ENCODE results near the gene MED17.
"Not testable (repeated sequence)": the region's sequence is repeated elsewhere in the genome, so short reads cannot be mapped to it uniquely, and the experiment has no call there.

MED17 gene, protein sequence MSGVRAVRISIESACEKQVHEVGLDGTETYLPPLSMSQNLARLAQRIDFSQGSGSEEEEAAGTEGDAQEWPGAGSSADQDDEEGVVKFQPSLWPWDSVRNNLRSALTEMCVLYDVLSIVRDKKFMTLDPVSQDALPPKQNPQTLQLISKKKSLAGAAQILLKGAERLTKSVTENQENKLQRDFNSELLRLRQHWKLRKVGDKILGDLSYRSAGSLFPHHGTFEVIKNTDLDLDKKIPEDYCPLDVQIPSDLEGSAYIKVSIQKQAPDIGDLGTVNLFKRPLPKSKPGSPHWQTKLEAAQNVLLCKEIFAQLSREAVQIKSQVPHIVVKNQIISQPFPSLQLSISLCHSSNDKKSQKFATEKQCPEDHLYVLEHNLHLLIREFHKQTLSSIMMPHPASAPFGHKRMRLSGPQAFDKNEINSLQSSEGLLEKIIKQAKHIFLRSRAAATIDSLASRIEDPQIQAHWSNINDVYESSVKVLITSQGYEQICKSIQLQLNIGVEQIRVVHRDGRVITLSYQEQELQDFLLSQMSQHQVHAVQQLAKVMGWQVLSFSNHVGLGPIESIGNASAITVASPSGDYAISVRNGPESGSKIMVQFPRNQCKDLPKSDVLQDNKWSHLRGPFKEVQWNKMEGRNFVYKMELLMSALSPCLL

DNA sequence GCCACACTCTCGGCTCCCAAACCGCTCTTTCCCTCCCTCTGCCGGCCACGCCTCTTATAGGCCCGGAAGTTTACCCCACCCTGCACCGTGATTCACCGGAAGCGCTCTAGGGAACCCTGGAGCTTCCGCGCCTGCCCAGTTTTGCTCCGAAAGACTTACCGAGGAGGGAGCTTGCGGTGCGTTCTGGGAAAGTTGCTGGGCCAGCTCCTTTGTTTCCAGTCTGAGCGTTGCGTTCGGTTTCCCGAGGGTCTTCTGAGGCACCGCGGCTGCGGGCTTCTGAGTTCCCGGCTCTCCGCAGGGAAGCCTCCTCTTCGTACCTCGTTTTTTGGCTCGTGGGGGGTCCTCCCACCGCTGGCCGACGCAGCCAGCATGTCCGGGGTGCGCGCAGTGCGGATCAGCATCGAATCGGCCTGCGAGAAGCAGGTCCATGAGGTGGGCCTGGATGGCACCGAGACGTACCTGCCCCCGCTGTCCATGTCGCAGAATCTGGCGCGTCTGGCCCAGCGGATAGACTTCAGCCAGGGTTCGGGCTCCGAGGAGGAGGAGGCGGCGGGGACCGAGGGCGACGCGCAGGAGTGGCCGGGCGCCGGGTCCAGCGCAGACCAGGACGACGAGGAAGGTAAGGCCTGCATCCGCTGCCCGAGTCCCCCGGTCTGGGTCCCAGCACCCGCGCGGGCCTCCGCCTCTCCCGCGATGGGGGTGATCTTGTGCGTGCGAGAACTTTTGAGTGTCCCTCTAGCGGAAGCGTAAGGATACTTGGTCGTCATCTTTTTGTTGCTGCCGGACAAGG, at the start of gene MED17:
TSS of gene MED17 (plus strand) at position 138 of the 790 bp plus-strand sequence. CDS start at position 370, 232 bp downstream.
- DNase-seq = peak; percentile 95

DNA sequence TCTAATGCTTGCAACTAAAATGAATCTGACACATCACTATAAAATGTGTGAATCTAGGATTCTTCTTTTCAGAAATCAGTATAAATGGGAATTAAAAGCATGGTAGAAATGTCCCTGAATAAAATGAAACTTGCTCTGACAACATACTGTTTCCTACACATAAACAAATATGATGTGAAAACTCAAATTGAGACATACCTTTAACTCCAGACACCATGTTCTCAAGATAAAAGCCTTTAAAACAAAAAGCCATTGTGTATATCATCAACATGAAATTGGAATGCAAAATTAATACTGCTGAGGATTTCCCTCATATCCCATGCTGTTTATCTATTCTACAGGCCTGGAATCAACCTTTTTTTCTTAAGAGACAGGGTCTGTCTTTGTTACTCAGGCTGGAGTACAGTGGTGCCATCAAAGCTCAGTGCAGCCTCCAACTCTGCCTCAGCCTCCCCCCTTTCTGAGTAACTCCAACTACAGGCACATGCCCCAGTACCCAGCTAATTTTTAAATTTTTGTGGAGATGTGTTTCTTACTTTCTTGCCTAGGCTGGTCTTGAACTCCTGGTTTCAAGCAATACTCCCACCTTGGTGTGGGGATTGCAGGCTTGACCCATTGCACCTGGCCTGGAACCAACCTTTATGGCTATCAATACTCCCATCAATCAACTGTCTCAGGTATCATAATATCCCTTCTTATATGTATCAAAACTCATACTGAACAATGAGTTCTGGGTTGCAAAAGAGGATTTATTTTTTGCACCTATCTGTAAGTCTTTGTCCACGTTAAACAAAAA, 49.5 kb upstream of the MED17 start:
- DNase-seq = no peak

DNA sequence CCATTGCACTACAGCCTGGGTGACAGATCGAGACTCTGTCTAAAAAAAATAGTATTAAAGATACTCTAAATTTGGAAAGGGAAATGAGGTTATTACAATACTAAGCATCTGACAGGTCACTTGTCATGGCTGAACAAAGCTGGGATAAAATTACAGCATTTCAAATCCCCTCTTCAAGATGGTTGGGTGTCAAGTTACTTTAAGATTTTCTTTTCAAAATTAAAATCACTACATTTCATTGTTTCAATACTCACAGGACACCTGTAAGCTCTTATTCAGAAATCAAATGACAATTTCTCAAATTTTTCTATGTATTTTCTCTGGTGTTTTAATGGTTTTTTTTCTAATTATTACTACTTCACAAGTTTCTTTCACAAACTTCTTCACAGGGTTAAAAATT, 48.5 kb upstream of the MED17 start:
- DNase-seq = no peak

DNA sequence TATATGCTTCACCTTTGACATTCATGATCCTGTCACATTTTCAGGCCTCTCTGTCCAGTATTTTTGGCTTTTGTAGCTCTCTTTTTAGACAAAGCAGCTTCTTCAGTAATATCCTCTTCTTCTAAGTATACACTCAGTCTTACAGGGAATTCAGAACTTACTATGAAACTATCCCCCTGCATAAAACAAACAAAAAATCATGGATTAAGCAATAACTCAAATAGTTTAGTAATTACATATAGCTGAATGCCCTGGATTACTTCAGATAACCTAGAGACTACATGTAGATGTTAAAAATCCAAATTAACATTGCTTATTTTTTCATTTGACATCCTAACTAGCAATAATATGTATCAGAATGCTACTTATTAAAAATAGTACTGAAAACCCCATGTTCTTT, 48.0 kb upstream of the MED17 start:
- DNase-seq = peak; percentile 47

DNA sequence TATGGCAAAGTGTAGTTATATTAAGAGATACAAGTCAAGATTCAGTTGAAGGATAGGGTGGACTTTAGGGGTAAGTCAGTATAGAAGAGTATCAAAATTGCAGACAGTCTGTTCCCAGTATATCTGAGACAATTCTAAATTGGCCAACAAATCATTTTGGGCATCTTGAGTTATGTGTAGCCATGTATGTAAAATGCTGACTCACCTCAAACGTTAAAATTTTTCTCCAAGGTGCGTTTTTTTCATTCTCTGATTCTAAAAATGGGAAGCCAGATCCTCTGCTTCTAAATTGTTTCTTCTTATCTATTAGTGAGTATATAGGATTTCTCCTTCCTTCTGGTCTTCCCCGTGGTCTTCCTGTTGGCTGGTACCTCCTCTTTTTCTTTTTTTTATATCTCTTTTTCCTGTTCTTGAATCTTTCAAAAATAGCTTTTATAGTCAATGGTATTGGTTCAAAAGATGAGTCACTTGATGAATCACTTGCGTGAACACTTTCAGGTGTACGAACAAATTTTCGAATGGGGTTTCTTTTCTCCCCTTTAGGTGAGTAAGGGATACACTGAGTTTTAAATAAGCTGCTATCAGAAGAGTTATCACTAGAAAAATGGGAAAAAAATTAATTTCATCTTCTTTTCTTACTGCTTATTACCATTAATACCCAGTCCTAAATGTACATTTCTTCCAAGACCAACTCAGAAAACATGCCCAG, 46.0 kb upstream of the MED17 start:
- peak; percentile 36 for DNase-seq

DNA sequence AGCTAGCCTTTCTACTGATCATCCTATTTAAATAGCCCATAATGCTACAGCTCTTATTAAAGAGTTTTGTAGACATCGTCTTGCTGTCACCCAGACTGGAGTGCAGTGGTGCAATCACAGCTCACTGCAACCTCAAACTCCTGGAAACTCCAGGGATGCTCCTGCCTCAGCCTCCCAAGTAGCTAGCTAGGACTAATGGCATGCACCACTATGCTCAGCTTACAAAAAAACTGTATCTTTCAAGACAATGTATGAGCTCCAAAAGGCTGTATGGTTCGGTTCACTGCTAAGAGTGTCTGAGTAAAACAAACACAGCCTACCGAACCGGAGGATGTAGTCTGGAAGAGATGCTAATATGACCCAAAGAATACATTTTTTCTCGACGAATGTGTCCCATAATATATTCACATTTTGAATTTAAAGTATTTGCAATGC, 45.4 kb upstream of the MED17 start:
- DNase-seq = peak; percentile 41

DNA sequence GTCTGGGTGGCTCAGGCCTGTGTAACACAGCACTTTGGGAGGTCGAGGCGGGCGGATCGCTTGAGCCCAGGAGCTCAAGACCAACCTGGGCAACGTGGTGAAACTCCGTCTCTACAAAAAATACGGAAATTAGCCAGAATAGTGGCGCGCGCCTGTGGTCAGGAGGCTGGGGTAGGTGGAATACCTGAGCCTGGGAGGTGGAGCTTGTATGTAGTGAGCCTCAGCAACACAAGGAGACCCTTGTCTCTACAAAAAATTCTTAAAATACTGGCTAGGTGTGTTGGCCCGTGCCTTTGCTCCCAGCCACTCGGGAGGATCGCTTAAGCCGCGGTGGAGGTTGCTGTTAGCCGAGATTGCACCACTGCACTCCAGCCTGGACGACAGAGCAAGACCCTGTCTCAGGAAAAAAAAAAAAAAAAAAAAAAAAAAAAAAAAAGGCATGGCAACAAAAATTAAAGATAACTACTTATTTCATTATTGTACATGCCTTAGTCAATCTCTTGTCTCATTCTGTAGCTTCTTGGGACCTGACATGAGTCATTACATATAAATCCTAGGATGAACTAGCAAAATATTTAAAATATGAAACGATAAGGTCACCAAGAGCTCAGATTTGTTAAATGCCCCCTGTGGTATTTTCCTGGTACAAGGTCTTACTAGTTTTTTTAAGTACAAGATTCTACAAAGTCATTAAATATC, 43.9 kb upstream of the MED17 start:
- peak; percentile 76 for DNase-seq

DNA sequence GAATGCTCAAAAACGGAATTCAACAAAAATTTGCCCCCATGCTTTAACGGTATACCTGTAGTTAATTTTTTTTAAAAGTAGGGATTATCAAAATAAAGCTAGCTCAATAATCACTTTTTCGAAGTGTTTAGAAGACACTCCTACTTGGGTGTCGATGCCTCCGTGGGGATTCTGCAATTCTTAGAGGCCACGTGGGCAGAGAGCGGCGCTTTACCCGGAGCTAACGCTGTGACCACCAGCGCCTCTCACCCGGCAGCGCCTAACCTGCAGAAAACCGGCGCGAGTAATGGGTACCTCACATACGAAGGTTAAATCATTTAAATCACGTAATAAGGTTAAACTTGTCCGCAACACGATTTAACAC, 43.4 kb upstream of the MED17 start:
- DNase-seq = peak; percentile 63

DNA sequence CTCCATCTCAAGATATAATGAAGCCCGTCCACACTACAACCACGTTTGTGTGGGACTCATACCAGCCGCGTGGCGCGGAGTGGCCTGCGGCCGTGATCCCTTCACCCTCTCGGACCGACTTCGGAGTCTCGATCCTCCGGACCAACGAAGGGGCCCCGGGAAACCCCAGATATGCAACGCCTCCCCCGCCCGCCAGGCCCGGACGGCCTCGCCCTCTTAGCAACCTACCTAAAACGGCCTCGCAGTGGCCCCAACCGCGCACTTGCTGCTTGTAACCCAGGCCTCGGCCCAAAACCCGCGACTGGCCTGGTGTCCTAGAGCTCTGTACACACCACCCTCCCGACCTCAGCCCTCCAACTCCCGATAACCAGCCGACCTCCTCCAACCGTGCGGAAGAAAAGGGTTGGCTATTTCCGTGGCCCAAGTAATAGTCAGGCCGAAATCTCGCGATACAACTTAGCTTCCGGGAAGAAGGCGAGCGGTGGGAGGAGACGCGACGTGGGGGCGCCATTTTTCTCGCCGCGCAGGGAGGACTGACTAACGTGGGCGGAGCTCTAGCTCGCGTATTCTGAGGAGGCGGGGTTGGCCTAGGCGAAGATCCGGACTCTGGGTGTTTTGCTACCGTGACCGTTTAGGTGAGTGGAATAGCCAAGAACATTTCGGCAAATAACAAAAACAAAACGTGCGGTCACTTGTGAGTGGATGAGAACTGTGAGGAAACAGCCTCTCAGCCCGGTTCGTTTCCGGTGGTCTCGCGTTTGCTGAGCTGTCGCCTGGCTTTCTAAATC, 42.8 kb upstream of the MED17 start, which contains the start of the genes C11orf54 and TAF1D:
TSS of gene C11orf54 (plus strand) at position 579 of the 788 bp plus-strand sequence. CDS start 5,722 bp downstream, outside the sequence.
TSS of gene TAF1D (minus strand) at position 402 of the 788 bp plus-strand sequence. CDS start 2,191 bp downstream, outside the sequence.
- DNase-seq = peak; percentile 98

DNA sequence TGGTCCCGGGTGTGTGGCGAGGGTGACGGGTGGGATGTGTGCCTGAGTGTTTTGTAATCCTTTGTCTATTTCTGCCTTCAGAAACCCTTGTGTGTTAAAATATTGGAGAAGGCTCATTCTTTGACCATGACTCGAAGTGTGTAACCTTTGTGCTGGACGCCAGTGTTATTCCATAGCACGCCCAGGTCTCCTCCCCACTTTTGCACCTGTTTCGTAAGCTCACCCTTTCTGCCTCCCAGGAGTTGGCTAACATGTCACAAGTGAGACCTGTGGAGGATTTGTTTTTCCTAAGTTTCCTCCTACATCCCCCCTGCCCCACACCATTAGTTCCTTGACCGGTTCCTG, 42.2 kb upstream of the MED17 start:
- no peak for DNase-seq

DNA sequence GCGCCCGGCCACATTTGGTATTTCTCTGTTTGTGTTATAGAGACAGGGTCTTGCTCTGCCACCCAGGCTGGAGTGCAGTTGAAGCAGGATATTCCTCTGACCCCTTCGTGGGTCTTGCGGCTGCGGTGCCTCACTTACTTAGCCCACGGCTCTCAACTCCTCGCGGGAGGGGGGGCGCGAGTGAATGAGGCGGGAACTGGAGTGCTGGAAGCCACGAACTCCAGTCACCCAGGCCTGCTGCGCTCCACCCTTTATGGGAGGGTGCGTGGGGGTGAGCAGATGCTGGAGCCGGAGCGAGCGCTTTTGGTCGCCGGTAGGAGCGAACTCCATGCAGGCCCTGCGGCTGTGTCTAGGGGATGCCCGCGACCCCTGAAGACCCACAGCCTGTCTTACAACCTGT, 40.8 kb upstream of the MED17 start:
- no peak for DNase-seq

DNA sequence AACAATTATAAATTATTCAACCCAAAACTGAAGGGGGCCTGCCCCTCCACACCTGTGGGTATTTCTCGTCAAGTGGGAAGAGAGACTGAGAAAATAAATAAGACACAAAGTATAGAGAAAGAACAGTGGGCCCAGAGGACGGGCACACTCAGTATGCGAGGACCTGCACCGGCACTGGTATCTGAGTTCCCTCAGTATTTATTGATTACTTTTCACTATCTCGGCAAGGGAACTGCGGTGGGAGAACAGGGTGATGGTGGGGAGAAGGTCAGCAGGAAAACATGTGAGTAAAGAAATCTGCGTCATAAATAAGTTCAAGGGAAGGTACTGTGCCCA, 39.4 kb upstream of the MED17 start:
- DNase-seq = no peak

DNA sequence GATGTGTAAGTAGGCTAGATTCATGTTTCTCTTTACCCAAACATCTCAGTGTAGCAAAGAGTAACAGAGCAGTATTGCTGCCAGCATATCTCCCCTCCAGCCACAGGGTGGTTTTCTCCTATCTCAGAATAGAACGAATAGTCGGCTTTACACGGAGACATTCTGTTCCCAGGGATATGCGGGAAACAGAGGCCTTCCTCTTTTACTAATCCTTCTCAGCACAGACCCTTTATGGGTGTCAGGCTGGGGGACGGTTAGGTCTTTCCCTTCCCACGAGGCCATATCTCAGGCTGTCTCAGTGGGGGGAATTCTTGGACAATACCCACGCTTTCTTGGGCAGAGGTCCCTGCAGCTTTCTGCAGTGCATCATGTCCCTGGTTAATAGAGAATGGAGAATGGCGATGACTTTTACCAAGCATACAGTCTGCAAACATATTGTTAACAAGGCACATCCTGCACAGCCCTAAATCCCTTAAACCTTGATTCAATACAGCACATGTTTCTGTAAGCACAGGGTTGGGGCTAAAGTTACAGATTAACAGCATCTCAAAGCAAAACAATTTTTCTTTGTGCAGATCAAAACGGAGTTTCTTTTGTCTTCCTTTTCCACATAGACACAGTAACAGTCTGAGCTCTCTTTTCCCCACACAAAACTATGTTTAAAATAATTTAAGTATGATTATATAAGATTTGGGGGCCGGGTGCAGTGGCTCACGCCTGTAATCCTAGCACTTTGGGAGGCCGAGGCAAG, 38.9 kb upstream of the MED17 start:
- DNase-seq = not testable (repeated sequence)

DNA sequence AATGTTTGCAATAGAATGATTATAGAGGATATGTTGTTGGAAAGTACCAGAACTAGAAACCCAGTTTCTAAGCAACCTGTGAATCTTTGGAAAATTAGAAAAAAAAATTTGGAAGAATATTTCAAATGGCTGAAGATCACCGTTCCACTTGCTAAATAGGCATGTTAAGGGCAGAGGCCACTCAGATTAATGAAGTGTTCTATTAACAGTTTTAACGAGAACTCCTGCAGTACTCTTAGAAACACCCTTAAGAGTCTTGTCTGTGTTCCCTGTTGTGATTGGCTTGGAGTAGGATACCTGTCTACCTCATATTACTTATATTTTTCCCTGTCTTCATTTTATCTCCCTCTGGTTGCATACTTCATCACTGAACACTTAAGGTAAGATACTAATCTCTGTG, 38.0 kb upstream of the MED17 start:
- DNase-seq = no peak

DNA sequence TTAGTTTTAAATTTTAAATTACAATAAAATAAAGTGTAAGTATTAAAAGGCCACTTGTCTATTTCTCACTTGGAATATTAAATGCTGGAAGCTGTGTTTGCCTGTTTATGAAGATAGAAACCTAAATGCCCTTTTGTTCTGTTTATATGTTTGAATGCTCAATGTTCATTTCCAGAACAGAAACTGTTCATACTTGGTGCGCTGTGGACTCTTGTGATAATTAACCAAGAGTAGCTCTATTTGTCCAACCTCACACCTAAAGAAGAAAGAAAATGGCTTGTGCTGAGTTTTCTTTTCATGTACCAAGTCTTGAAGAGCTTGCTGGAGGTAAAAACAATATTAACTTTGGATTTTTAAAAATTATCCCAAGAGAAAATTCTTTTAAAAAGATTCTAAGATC, 37.0 kb upstream of the MED17 start:
- DNase-seq = no peak

DNA sequence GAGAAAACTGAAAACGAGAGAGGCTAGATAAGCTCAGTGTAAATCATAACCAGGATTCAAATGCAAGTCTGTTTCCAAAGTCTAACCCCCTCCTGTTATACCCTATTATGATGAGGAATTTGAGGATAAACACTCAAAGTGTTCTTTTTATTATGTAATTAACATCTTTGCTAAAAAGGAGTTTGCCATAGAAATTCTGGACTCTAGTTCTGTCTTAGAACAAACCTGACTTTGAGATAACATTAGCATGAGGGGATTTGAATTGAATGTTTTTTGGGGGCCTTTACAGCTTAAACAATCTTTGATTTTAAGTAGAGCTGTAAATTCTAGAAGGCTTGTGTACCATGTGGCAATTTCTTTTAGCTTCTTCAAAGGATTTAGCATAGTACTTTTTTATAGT, 33.1 kb upstream of the MED17 start:
- no peak for DNase-seq

DNA sequence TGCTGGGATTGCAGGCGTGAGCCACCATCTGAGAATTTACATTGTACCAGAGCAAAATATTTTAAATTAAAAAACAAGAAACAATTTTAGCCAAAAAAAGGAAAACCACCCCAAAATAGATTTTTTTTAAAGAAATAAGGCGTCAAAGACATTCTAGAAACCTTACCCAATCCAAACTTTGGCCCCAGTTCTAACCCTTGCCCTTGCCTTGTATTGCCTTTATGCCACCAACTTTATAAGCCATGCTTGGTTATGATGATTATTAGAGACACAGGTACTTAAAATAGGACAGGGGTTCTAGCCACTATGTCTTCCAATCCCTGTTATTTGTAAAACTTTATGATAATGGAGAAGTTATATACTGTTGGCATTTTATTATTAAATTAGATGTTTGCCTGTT, 30.8 kb upstream of the MED17 start:
- no peak for DNase-seq

DNA sequence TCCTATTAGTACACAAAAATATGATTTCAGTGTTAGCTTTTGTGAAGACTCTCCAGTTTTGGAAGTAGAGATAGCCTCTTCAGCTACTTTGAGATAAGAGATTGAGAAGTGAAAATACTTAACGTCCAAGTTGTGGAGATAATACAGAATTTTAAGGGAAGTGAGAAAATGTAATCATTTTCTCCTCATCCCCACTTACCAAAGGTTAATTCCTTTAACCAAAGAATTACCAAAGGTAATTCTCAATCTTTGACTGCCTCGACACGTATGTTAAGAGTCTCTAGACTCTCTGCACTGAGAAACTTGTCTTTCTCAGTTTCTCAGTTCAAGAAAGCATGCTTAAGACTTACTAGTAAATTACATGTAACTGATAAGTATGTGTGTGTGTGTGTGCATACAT, 27.3 kb upstream of the MED17 start:
- no peak for DNase-seq

DNA sequence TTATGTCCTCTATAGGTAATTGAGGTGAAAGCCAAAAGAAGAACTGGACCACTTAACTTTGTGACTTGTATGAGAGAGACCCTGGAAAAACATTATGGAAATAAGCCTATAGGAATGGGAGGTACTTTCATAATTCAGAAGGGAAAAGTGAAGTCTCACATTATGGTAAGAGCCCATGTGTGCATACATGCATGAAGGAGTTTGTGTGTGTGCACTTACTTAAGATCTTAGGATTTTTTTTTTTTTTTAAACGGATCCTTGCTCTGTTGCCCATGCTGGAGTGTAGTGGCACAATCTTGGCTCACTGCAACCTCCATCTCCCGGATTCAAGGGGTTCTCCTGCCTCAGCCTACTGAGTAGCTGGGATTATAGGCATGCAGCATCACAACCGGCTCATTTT, 26.8 kb upstream of the MED17 start:
- DNase-seq = no peak
